Endothelial cell of umbilical vein (primary cell): ENCODE results near the gene HSPA2. TPM values are rescaled to one million over a fixed set of nuclear protein-coding genes. Genes with fewer than 3 reads are reported as not detected.

Source experiments
- BruUV-seq: library from RNA; stranded (reverse); fragments of 400-500 nt; replicated peaks from 2 replicates; lab custom pipeline; 2021; lab: Mats Ljungman, UMichigan
- CTCF ChIA-PET: fragments of 300-600, 350-600 bp; sonication (Branson Sonifier 250); formaldehyde crosslinking; loops from one replicate; lab custom pipeline; 2021; ENCODE audit warnings: antibody characterized with exemption, inconsistent platforms; lab: Charles Lee
- POLR2A ChIA-PET: fragments of 300-600, 350-600 bp; sonication (Branson Sonifier 250); formaldehyde crosslinking; loops from one replicate; lab custom pipeline; 2021; ENCODE audit warnings: antibody characterized with exemption, inconsistent platforms; lab: Charles Lee
- DNase-seq: peaks from one replicate; pipeline ENCODE4 v3.0.0-alpha.2; 2011; ENCODE audit warnings: low read depth, low spot score
- FAIRE-seq: peaks from 2 replicates; lab custom pipeline; 2011; peaks lifted over from hg19 to GRCh38; lab: Jason Lieb, UNC
- H2AFZ ChIP-seq: 2 replicates; pipeline ENCODE4 v1.6.0; 2012; ENCODE audit warnings: low read depth, low read length, control low read depth, inconsistent platforms
- H3K27ac ChIP-seq: 2 replicates; pipeline ENCODE4 v1.5.1; 2011; ENCODE audit warnings: low read depth, mild to moderate bottlenecking, control low read depth, low read length, moderate library complexity; ENCODE audit not compliant: insufficient read depth
- H3K27me3 ChIP-seq, 2 experiments: 2 replicates each; pipeline versions ENCODE4 v1.6.0 to v1.6.1; 2011; ENCODE audit warnings: low read length in 2 of 2, mixed read lengths in 1 of 2; ENCODE audit not compliant: control insufficient read depth in 2 of 2, insufficient read depth in 2 of 2
- H3K36me3 ChIP-seq, 2 experiments: 2 replicates in 1 of 2; 3 replicates in 1 of 2; pipeline ENCODE4 v1.5.1; 2011; ENCODE audit warnings: low read length in 2 of 2, mild to moderate bottlenecking in 1 of 2, moderate library complexity in 1 of 2; ENCODE audit not compliant: control insufficient read depth in 2 of 2, insufficient read depth in 2 of 2; ENCODE audit errors: extremely low read depth in 1 of 2
- H3K4me1 ChIP-seq: 3 replicates; pipeline ENCODE4 v1.5.1; 2011; ENCODE audit warnings: mild to moderate bottlenecking, low read length; ENCODE audit not compliant: control insufficient read depth, insufficient read depth; ENCODE audit errors: extremely low read depth
- H3K4me2 ChIP-seq: 2 replicates; pipeline ENCODE4 v1.6.1; 2011; ENCODE audit warnings: low read length, control low read depth, mixed read lengths; ENCODE audit not compliant: insufficient read depth
- H3K4me3 ChIP-seq, 3 experiments: fragments of 200-600 bp in 1 of 3; sonication (generic), shearing (Covaris generic) in 1 of 3; replicated peaks in 1 of 3; 2 replicates each; pipeline ENCODE4 v1.5.1; 2011 to 2016; ENCODE audit warnings: control low read depth in 3 of 3, low read length in 3 of 3, mild to moderate bottlenecking in 2 of 3, inconsistent platforms in 1 of 3, low read depth in 1 of 3, moderate library complexity in 1 of 3; ENCODE audit not compliant: insufficient read depth in 1 of 3
- H3K79me2 ChIP-seq: 2 replicates; pipeline ENCODE4 v1.6.0; 2012; ENCODE audit warnings: low read length, inconsistent platforms; ENCODE audit not compliant: control insufficient read depth, insufficient read depth
- H3K9ac ChIP-seq: replicated peaks from 2 replicates; pipeline ENCODE3; 2011; ENCODE audit warnings: low read length, control low read depth; ENCODE audit not compliant: insufficient read depth; ENCODE audit errors: extremely low read depth
- H3K9me1 ChIP-seq: replicated peaks from 3 replicates; pipeline ENCODE4 v1.6.0; 2011; ENCODE audit warnings: mild to moderate bottlenecking, low read length; ENCODE audit not compliant: control insufficient read depth, insufficient read depth; ENCODE audit errors: extremely low read depth
- H3K9me3 ChIP-seq: replicated peaks from 2 replicates; pipeline ENCODE4 v1.5.1; 2012; ENCODE audit warnings: low read length, inconsistent platforms; ENCODE audit not compliant: control insufficient read depth, insufficient read depth
- H4K20me1 ChIP-seq: replicated peaks from 2 replicates; pipeline ENCODE3; 2011; ENCODE audit warnings: mild to moderate bottlenecking, low read length; ENCODE audit not compliant: control insufficient read depth, insufficient read depth; ENCODE audit errors: extremely low read depth
- CTCF ChIP-seq, 2 donors: IDR thresholded peaks; 1 replicate in 1 of 2; 2 replicates in 1 of 2; pipeline ENCODE4 v1.5.1; 2011; ENCODE audit warnings: low read length in 2 of 2, mild to moderate bottlenecking in 2 of 2, moderate library complexity in 2 of 2, control low read depth in 1 of 2, inconsistent platforms in 1 of 2, low read depth in 1 of 2; ENCODE audit not compliant: insufficient read depth in 1 of 2; ENCODE audit errors: extremely low read depth in 1 of 2
- EZH2 ChIP-seq: IDR thresholded peaks from 2 replicates; pipeline ENCODE4 v1.6.1; 2012; ENCODE audit warnings: borderline replicate concordance, low read depth, mild to moderate bottlenecking, moderate library complexity, low read length, inconsistent platforms; ENCODE audit not compliant: severe bottlenecking
- FOS ChIP-seq: IDR thresholded peaks from 2 replicates; pipeline ENCODE4 v1.6.1; 2011; ENCODE audit warnings: mild to moderate bottlenecking, low read length, moderate library complexity, borderline replicate concordance; ENCODE audit not compliant: insufficient read depth
- GATA2 ChIP-seq: IDR thresholded peaks from 2 replicates; pipeline ENCODE4 v1.7.0; 2011; ENCODE audit warnings: low read depth, mild to moderate bottlenecking, moderate library complexity, mixed read lengths, low read length; ENCODE audit not compliant: insufficient read length, insufficient read depth
- JUN ChIP-seq: IDR thresholded peaks from 2 replicates; pipeline ENCODE4 v1.6.1; 2011; ENCODE audit warnings: borderline replicate concordance, low read depth; ENCODE audit not compliant: insufficient read length, insufficient read depth
- MYC ChIP-seq: IDR thresholded peaks from one replicate; pipeline ENCODE4 v1.6.1; 2011; ENCODE audit warnings: mild to moderate bottlenecking, low read depth, low read length
- POLR2A ChIP-seq: IDR thresholded peaks from 2 replicates; pipeline ENCODE4 v1.6.1; 2012; ENCODE audit warnings: low read depth, mild to moderate bottlenecking, control low read depth, low read length
- POLR2AphosphoS5 ChIP-seq: IDR thresholded peaks from 2 replicates; pipeline ENCODE4 v1.6.1; 2012; ENCODE audit warnings: low read depth, mild to moderate bottlenecking, control low read depth, low read length, moderate library complexity; ENCODE audit not compliant: insufficient read depth
- dilution Hi-C: fragments of 300-500 bp; cut with MboI; formaldehyde crosslinking; loops from one replicate; pipeline ENCODE4 v1.15.0; 2019; ENCODE audit warnings: low sequenced_read_pairs; ENCODE audit not compliant: extremely low pct_ligation_motif_present
- intact Hi-C: fragments of 100-400 bp; cut with micrococcal nuclease; formaldehyde crosslinking; loops from one replicate; pipeline ENCODE4 v1.10.0; 2022
- polyA plus RNA-seq, 4 experiments: library from polyadenylated mRNA; depleted of rRNA in 3 of 4; stranded (reverse) in 3 of 4; unstranded in 1 of 4; fragments of >200 nt; gene quantifications; 2 replicates each; pipeline versions ENCODE4 v1.2.1 to v1.2.3, GENCODE V29; 2011 to 2012; ENCODE audit warnings: missing spikeins in 1 of 4
- total RNA-seq: library from RNA; stranded (reverse); gene quantifications from 2 replicates; pipeline ENCODE4 v1.2.3, GENCODE V29; 2021
- TF ChIP-seq, protein P1 (sequence below): IDR thresholded peaks from 2 replicates; pipeline ENCODE4 v1.6.1; 2011; ENCODE audit not compliant: insufficient read depth, insufficient read length

The HSPA2 gene
- total and polyA plus RNA-seq, 2 donors (not counting 3 experiments of a cell fraction or from before 2014, with no cell fraction given) = 5.3 to 11.4 TPM

GRCh38 chr14:64581363-64581762 lies 40.8 kb downstream of the HSPA2 start:
- ChIA-PET CTCF (interaction anchor here (1.2 kb wide), 1 partner anchor 44 kb away, joined by 3 read pairs; no protein-coding TSS in a partner anchor), POLR2A (interaction anchor here (0.6 kb wide), 1 partner anchor 245 kb away, joined by 3 read pairs; no protein-coding TSS in a partner anchor)
- H3K9me1 ChIP-seq = no peaks in the 10 kb centered on the region
- H3K4me1 ChIP-seq = peaks cover 7% of the 10 kb centered on the region
- H3K9me3 ChIP-seq = no peaks in the 10 kb centered on the region
- no peaks in the 10 kb centered on the region for H4K20me1 ChIP-seq
- no peak overlapping the region for H3K9ac ChIP-seq
- no TSS peak for BruUV-seq
- no peaks in the 10 kb centered on the region for H3K27me3 ChIP-seq
- no peak overlapping the region for H3K4me3 ChIP-seq
- DNase-seq = peak; percentile 25
- dilution Hi-C loops = no loop called here
- intact Hi-C loops = loop anchor here (5.0 kb wide), 1 partner anchor 56 kb away; no protein-coding TSS in a partner anchor
- no peaks in the 10 kb centered on the region for H3K79me2 ChIP-seq
- FAIRE-seq = no peak
- H3K27ac ChIP-seq = no peak overlapping the region
- TF ChIP-seq MYC = no peak
- no peak for TF ChIP-seq POLR2A
- no peak for TF ChIP-seq POLR2AphosphoS5
- no peak for TF ChIP-seq FOS
- H2AFZ ChIP-seq = no peak overlapping the region
- no peak overlapping the region for H3K4me2 ChIP-seq
- H3K36me3 ChIP-seq = no peaks in the 10 kb centered on the region

DNA sequence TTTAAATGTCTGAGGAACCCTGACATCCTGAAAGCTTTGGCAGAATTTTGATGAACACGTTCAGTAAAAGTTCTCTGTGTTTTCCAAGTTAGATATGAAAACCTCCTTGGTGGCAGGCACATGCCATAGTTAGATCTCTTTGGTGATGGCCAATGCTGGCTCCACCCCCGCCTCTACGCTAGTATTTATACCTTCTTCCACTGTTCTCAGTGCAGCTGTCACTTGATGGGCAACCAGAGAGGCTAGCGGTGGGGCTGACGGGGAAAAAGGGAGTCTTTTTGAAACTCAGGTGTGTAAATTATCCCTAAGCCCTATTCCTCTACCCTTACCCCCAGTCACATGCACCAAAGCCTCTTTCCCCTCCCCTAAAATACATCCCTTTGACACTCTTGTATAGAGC lies 41.3 kb downstream of the HSPA2 start:
- Histone ChIP-seq H3K9me1 (no peaks in the 10 kb centered on the region), H3K9ac (no peak overlapping the region), H3K9me3 (no peaks in the 10 kb centered on the region), H2AFZ (no peak overlapping the region), H3K27me3 (no peaks in the 10 kb centered on the region), H3K4me3 (no peak overlapping the region), H3K79me2 (no peaks in the 10 kb centered on the region), H3K27ac (no peak overlapping the region), H3K4me1 (peaks cover 7% of the 10 kb centered on the region), H3K36me3 (no peaks in the 10 kb centered on the region), H3K4me2 (no peak overlapping the region), H4K20me1 (no peaks in the 10 kb centered on the region)
- intact Hi-C loops (loop anchor here (5.0 kb wide), 1 partner anchor 55 kb away; no protein-coding TSS in a partner anchor), dilution Hi-C loops (no loop called here)
- DNase-seq (no peak), FAIRE-seq (no peak)
- ChIA-PET POLR2A (no interaction called here), CTCF (interaction anchor here (1.2 kb wide), 1 partner anchor 44 kb away, joined by 3 read pairs; no protein-coding TSS in a partner anchor)
- no TSS peak for BruUV-seq
- TF ChIP-seq EZH2 = no peak
- TF ChIP-seq POLR2A = no peak
- TF ChIP-seq GATA2 = no peak
- no peak for TF ChIP-seq POLR2AphosphoS5
- no peak for TF ChIP-seq CTCF (IDR thresholded peaks at IDR 0.05; ENCODE audit: extremely low read depth in 1 of 2, insufficient read depth in 1 of 2, low read depth in 1 of 2, low read length in 2 of 2)
- TF ChIP-seq FOS = no peak
- no peak for TF ChIP-seq MYC
- TF ChIP-seq, protein P1, sequence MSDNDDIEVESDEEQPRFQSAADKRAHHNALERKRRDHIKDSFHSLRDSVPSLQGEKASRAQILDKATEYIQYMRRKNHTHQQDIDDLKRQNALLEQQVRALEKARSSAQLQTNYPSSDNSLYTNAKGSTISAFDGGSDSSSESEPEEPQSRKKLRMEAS = no peak
- TF ChIP-seq JUN = no peak
